22Rv1 (cell line): ENCODE data around the gene WIPF2.

Source experiments
- CTCF ChIP-seq: fragments of 450-650 bp; IDR thresholded peaks from 2 replicates; pipeline ENCODE4 v1.5.1; 2017; ENCODE audit warnings: mild to moderate bottlenecking
- ZFX ChIP-seq: fragments of 450-650 bp; IDR thresholded peaks from 2 replicates; pipeline ENCODE4 v1.6.1; 2017; ENCODE audit warnings: antibody characterized with exemption, borderline replicate concordance

GRCh38 chr17:40268141-40268712, 49.1 kb downstream of the WIPF2 start:
- no peak for TF ChIP-seq CTCF
- no peak for TF ChIP-seq ZFX
